Measurements from ENCODE around the gene TAF4. TPM values are rescaled to one million over a fixed set of nuclear protein-coding genes. Genes with fewer than 3 reads are reported as not detected.

The TAF4 gene
- total and polyA plus RNA-seq, 2 of the 13 experiments (the other 11 are each of a cell fraction or from before 2014, with no cell fraction given), result 5.9 to 12.0 TPM

DNA sequence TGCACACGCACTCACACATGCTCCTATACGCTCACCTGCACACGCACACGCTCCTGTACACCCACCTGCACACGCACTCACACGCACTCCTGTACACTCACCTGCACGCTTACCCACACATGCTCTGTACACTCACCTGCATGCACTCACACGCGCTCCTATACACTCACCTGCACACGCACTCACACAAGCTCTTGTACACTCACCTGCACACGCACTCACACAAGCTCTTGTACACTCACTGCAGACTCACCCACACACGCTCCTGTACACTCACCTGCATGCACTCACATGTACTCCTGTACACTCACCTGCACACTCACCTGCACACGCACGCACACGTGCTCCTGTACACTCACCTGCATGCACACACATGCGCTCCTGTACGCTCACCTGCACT lies 22.0 kb upstream of the TAF4 start (continued):
- TF ChIP-seq, protein P1, sequence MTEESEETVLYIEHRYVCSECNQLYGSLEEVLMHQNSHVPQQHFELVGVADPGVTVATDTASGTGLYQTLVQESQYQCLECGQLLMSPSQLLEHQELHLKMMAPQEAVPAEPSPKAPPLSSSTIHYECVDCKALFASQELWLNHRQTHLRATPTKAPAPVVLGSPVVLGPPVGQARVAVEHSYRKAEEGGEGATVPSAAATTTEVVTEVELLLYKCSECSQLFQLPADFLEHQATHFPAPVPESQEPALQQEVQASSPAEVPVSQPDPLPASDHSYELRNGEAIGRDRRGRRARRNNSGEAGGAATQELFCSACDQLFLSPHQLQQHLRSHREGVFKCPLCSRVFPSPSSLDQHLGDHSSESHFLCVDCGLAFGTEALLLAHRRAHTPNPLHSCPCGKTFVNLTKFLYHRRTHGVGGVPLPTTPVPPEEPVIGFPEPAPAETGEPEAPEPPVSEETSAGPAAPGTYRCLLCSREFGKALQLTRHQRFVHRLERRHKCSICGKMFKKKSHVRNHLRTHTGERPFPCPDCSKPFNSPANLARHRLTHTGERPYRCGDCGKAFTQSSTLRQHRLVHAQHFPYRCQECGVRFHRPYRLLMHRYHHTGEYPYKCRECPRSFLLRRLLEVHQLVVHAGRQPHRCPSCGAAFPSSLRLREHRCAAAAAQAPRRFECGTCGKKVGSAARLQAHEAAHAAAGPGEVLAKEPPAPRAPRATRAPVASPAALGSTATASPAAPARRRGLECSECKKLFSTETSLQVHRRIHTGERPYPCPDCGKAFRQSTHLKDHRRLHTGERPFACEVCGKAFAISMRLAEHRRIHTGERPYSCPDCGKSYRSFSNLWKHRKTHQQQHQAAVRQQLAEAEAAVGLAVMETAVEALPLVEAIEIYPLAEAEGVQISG (CRISPR knock-in tag; IDR thresholded peaks at IDR 0.05), result no peak

DNA sequence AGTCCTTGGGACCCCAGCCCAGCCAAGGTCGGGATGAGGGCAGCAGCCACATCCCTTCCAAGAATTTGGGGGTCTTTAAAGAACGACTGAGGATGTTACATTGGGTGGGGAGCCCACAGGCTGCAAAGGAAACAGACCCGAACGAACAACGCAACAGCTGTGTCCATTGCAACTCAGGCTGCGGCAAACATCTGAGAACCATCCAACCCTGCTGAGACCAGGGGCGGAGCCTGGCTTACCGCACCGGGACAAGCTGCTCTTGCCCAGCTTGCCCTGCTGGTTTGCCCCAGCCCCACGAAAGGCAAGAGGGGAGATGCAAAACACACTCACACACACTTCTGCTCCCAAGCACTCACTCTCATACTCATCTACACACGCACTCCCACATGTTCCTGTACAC lies 21.5 kb upstream of the TAF4 start:
- in situ Hi-C loops (cut with HindIII; ENCODE audit: extremely low pct_ligation_motif_present, low pct_unique_long_range_greater_than_20kb) (no loop called here), intact Hi-C loops (cut with micrococcal nuclease; ENCODE audit: unreplicated experiment) (no loop called here)
- no peaks in the 10 kb centered on the region for H4K20me1 ChIP-seq (ENCODE audit: insufficient read depth, low read length)
- 28% methylated on average over 9 of the region's 11 CpGs for WGBS (ENCODE audit: low lambda C conversion rate)
- DNase-seq (ENCODE audit: low spot score), result no peak
- CTCF ChIA-PET (ENCODE audit: low intra/inter-chr PET ratio, low total read pairs), result no interaction called here
- BruUV-seq (replicated peaks), result no TSS peak
- no peaks in the 10 kb centered on the region for H3K79me2 ChIP-seq (ENCODE audit: insufficient read depth, low read length)
- no peak overlapping the region for H3K27ac ChIP-seq (ENCODE audit: extremely low read length, insufficient read depth, low read length)
- no peaks in the 10 kb centered on the region for H3K9me3 ChIP-seq (ENCODE audit: low read length)
- FAIRE-seq, result no peak
- POLR2A ChIA-PET, result interaction anchor here (1.3 to 1.4 kb wide), 2 partner anchors 20 to 34 kb away, joined by 5 to 11 read pairs; partner anchors contain the start of genes LSM14B and TAF4
- ATAC-seq, result peak; percentile 67
- H3K4me1 ChIP-seq (ENCODE audit: insufficient read depth, low read length), result peaks cover 13% of the 10 kb centered on the region
- H3K27me3 ChIP-seq (ENCODE audit: control insufficient read depth in 1 of 2, insufficient read depth in 2 of 2, low read length in 2 of 2), result peaks cover 13 to 43% of the 10 kb centered on the region in 2 experiments; a peak in 4 of 5 replicates
- H3K4me2 ChIP-seq (ENCODE audit: low read depth, low read length), result no peak overlapping the region
- no peak overlapping the region for H3K4me3 ChIP-seq (replicated peaks in 1 of 3; ENCODE audit: insufficient read depth in 1 of 3, low read depth in 2 of 3, low read length in 3 of 3)
- no peaks in the 10 kb centered on the region for H3K36me3 ChIP-seq (replicated peaks in 1 of 2; ENCODE audit: control insufficient read depth in 1 of 2, insufficient read depth in 2 of 2, low read length in 2 of 2)
- H3K9ac ChIP-seq (ENCODE audit: insufficient read depth, low read depth, low read length), result no peak overlapping the region
- no peak overlapping the region for H2AFZ ChIP-seq (ENCODE audit: low read length)
- TF ChIP-seq ZBTB7A (CRISPR knock-in tag; IDR thresholded peaks at IDR 0.05) (0 out of 2 replicates have a peak, but pooled peaks have one; percentile 33), MTA1 (CRISPR knock-in tag; IDR thresholded peaks at IDR 0.05; ENCODE audit: borderline replicate concordance) (0 out of 2 replicates have a peak, but pooled peaks have one; percentile 1), ZNF121 (CRISPR knock-in tag; IDR thresholded peaks at IDR 0.05) (peak; percentile 70), SP2 (CRISPR knock-in tag; IDR thresholded peaks at IDR 0.05) (0 out of 2 replicates have a peak, but pooled peaks have one; percentile 17), ZSCAN21 (CRISPR knock-in tag; IDR thresholded peaks at IDR 0.05; ENCODE audit: borderline replicate concordance) (no peak), TBX3 (IDR thresholded peaks at IDR 0.05; ENCODE audit: borderline replicate concordance) (no peak), POLR2G (IDR thresholded peaks at IDR 0.05; ENCODE audit: low read depth, low read length) (no peak), SALL1 (CRISPR knock-in tag; IDR thresholded peaks at IDR 0.05) (peak; percentile 18; the same call in 1 of the 2 replicates), SRY (CRISPR knock-in tag; IDR thresholded peaks at IDR 0.05) (0 out of 2 replicates have a peak, but pooled peaks have one; percentile 34), HNRNPLL (IDR thresholded peaks at IDR 0.05; ENCODE audit: low read depth, low read length, poor library complexity, severe bottlenecking) (peak; percentile 25), BORCS8-MEF2B (CRISPR knock-in tag; IDR thresholded peaks at IDR 0.05) (no peak)
- TF ChIP-seq, protein P2, sequence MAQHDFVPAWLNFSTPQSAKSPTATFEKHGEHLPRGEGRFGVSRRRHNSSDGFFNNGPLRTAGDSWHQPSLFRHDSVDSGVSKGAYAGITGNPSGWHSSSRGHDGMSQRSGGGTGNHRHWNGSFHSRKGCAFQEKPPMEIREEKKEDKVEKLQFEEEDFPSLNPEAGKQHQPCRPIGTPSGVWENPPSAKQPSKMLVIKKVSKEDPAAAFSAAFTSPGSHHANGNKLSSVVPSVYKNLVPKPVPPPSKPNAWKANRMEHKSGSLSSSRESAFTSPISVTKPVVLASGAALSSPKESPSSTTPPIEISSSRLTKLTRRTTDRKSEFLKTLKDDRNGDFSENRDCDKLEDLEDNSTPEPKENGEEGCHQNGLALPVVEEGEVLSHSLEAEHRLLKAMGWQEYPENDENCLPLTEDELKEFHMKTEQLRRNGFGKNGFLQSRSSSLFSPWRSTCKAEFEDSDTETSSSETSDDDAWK (CRISPR knock-in tag; IDR thresholded peaks at IDR 0.05), result no peak
- TF ChIP-seq, protein P3, sequence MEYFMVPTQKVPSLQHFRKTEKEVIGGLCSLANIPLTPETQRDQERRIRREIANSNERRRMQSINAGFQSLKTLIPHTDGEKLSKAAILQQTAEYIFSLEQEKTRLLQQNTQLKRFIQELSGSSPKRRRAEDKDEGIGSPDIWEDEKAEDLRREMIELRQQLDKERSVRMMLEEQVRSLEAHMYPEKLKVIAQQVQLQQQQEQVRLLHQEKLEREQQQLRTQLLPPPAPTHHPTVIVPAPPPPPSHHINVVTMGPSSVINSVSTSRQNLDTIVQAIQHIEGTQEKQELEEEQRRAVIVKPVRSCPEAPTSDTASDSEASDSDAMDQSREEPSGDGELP (IDR thresholded peaks at IDR 0.05; ENCODE audit: borderline replicate concordance, low read depth), result peak; percentile 41; the same call in 1 of the 2 replicates
- TF ChIP-seq, protein P4, sequence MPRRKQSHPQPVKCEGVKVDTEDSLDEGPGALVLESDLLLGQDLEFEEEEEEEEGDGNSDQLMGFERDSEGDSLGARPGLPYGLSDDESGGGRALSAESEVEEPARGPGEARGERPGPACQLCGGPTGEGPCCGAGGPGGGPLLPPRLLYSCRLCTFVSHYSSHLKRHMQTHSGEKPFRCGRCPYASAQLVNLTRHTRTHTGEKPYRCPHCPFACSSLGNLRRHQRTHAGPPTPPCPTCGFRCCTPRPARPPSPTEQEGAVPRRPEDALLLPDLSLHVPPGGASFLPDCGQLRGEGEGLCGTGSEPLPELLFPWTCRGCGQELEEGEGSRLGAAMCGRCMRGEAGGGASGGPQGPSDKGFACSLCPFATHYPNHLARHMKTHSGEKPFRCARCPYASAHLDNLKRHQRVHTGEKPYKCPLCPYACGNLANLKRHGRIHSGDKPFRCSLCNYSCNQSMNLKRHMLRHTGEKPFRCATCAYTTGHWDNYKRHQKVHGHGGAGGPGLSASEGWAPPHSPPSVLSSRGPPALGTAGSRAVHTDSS (CRISPR knock-in tag; conservative IDR thresholded peaks at IDR 0.05), result no peak
- TF ChIP-seq, protein P5, sequence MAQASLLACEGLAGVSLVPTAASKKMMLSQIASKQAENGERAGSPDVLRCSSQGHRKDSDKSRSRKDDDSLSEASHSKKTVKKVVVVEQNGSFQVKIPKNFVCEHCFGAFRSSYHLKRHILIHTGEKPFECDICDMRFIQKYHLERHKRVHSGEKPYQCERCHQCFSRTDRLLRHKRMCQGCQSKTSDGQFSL (CRISPR knock-in tag; IDR thresholded peaks at IDR 0.05), result no peak

All from HepG2 (cell line).